Esophagus (tissue), 2 donors: ENCODE data around the gene KIAA1958. TPM values are rescaled to one million over a fixed set of nuclear protein-coding genes. Genes with fewer than 3 reads are reported as not detected.
"Not testable (repeated sequence)": the region's sequence is repeated elsewhere in the genome, so short reads cannot be mapped to it uniquely, and the experiment has no call there.

Experiments
- H3K27ac ChIP-seq, 2 donors: one replicate each; pipeline ENCODE4 v1.5.1; 2013; ENCODE audit warnings: low read depth in 2 of 2, mild to moderate bottlenecking in 2 of 2, inconsistent platforms in 1 of 2, low read length in 1 of 2, moderate library complexity in 1 of 2
- H3K27me3 ChIP-seq, 2 donors: one replicate each; pipeline ENCODE4 v1.6.1; 2013; ENCODE audit warnings: low read length in 2 of 2, control low read depth in 1 of 2, mild to moderate bottlenecking in 1 of 2; ENCODE audit not compliant: insufficient read depth in 2 of 2, control insufficient read depth in 1 of 2
- H3K36me3 ChIP-seq, 2 donors: one replicate each; pipeline ENCODE4 v1.6.1; 2013; ENCODE audit warnings: low read length in 1 of 2; ENCODE audit not compliant: control insufficient read depth in 2 of 2, insufficient read depth in 2 of 2
- H3K4me1 ChIP-seq, 2 donors: one replicate each; pipeline ENCODE4 v1.6.1; 2013; ENCODE audit warnings: low read length in 1 of 2; ENCODE audit not compliant: control insufficient read depth in 2 of 2, insufficient read depth in 2 of 2
- H3K4me3 ChIP-seq, 2 donors: one replicate each; pipeline ENCODE4 v1.5.1; 2013; ENCODE audit warnings: low read length in 2 of 2, mild to moderate bottlenecking in 2 of 2, low read depth in 1 of 2, moderate library complexity in 1 of 2
- H3K9me3 ChIP-seq, 2 donors: one replicate each; pipeline ENCODE4 v1.6.1; 2013; ENCODE audit warnings: mild to moderate bottlenecking in 2 of 2, low read depth in 1 of 2, low read length in 1 of 2, moderate library complexity in 1 of 2; ENCODE audit not compliant: control insufficient read depth in 2 of 2, insufficient read depth in 1 of 2
- WGBS, 2 donors: extraction: QIAGEN DNeasy Blood & Tissue Kit; methylation state at CpG; one replicate each; pipeline ENCODE4 v1.1.7; 2013; 5-methylcytosine and 5-hydroxymethylcytosine counted together
- polyA plus RNA-seq, 2 donors: library from polyadenylated mRNA; stranded (reverse); fragments of 200-250 nt; gene quantifications; one replicate each; pipeline ENCODE4 v1.2.3, GENCODE V29; 2013
- donor health status: healthy with polysubstance abuse.
- donor health status: Bipolar disorder and iron deficiency.

Gene KIAA1958
- polyA plus RNA-seq, 2 donors = 0.71 to 0.81 TPM

- H3K27ac ChIP-seq = no peak overlapping the region
These were observed 95.0 kb downstream of the KIAA1958 start for GRCh38 chr9:112581469-112582176.

DNA sequence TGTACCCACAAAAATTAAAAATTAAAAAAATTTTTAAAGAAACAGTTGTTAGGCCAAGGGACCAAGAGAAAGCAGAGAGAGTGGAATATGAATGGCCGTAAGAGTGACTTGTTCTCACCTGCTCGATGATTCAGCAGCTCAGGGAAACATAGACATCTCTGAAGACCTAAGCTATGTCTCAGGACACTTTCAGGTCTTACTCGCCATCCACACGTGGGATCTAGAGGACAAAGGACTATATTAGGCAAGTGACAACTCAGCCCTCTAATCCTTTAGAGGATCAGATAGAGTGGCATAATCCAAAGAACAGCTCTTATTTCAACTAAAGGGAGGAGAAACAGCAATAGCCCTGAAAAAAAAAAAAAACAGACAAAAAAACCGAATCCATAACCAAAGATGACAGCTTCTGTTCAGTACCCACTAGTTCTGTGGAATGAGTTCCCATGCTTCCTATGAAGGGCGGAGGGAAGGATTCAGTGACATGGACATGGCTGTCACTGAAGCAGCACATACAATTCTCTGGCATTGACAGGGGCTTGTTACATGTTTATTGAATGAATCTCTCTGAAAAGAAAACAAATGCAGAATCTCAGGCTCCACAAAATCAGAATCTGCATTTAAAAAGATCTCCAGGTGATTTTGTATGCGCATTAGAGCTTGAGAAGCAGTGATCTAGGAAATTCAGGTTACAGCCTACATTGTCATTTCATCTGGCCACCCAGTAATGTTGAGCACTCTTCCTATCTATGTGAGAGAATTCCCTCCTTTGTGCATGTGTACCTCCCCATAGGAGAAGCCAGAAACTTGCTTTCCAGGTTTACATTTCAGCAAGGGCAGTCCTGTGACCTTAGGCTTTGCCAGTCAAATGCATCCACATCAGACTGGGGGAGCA is 96.0 kb downstream of the KIAA1958 start:
- peaks cover 0 to 4% of the 10 kb centered on the region in 2 donors for H3K4me1 ChIP-seq
- WGBS, 2 donors = 73 to 76% methylated on average over 7 of the region's 7 CpGs
- H3K4me3 ChIP-seq = no peak overlapping the region
- H3K36me3 ChIP-seq = no peaks in the 10 kb centered on the region
- peaks cover 0 to 2% of the 10 kb centered on the region in 2 donors for H3K9me3 ChIP-seq
- H3K27ac ChIP-seq = no peak overlapping the region
- no peaks in the 10 kb centered on the region for H3K27me3 ChIP-seq

More at GRCh38 chr9:112581469-112582176, 95.0 kb downstream of the KIAA1958 start:
- peaks cover 0 to 4% of the 10 kb centered on the region in 2 donors for H3K4me1 ChIP-seq
- peaks cover 0 to 2% of the 10 kb centered on the region in 2 donors for H3K9me3 ChIP-seq
- H3K27me3 ChIP-seq = no peaks in the 10 kb centered on the region
- H3K36me3 ChIP-seq = no peaks in the 10 kb centered on the region
- H3K4me3 ChIP-seq = no peak overlapping the region
- 89 to 93% methylated on average over 7 of the region's 7 CpGs for WGBS, 2 donors

DNA sequence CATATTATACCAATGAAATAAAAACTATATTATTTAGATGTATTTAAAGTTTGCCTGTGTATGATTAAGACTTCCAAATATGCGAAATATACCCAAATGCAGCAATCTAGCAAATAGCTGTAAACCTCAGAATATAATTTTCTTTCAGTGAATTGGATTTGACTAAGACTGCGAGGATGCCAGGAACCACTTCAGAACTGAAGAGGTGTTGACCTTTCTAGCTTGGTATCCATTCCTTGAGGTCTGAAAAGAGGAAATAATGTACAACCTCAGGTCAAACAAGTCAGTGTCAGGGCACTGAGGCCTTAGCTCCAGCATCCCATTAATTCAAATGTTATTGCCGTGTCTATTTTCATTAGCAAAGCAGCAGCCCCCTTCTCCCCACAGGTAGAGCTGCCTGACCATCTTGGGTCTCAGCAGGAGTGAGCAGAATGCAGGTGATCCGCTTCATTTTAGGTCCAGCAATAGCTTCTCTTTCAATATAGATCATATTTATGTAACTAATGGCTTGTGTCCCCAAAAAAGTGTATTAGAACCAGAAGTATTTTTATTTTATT is 100.0 kb downstream of the KIAA1958 start:
- Histone ChIP-seq H3K36me3 (no peaks in the 10 kb centered on the region), H3K9me3 (peaks cover 0 to 2% of the 10 kb centered on the region in 2 donors), H3K4me3 (no peak overlapping the region), H3K27ac (no peak overlapping the region), H3K4me1 (peaks cover 0 to 3% of the 10 kb centered on the region in 2 donors), H3K27me3 (no peaks in the 10 kb centered on the region)
- 92 to 98% methylated on average over 4 of the region's 4 CpGs for WGBS, 2 donors

DNA sequence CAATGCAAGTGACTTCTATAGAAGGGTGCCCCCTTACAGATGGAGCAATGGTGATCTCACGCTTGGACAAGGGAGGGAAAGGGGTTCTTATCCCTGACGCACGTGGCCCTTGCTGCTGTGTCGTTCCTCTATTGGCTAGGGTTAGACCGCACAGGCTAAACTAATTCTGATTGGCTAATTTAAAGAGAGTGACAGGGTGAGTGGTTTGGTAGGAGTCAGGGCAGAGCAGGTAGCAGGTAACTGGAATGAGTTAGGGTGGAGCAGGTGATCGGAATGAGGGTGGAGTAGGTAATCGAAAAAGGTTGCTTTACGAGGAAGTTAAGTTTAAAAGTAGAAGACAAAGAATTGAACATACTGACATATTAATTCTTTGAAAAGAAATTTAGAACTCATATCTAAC is 105.2 kb downstream of the KIAA1958 start:
- 92 to 95% methylated on average over 8 of the region's 8 CpGs for WGBS, 2 donors
- not testable (repeated sequence) for H3K27ac ChIP-seq, H3K9me3 ChIP-seq, H3K4me1 ChIP-seq, H3K36me3 ChIP-seq, H3K4me3 ChIP-seq, H3K27me3 ChIP-seq

- Histone ChIP-seq H3K27me3 (no peaks in the 10 kb centered on the region), H3K27ac (no peak overlapping the region), H3K4me1 (no peaks in the 10 kb centered on the region), H3K4me3 (no peak overlapping the region), H3K36me3 (no peaks in the 10 kb centered on the region), H3K9me3 (no peaks in the 10 kb centered on the region)
- 76 to 80% methylated on average over 3 of the region's 3 CpGs for WGBS, 2 donors
These were observed 113.1 kb downstream of the KIAA1958 start for GRCh38 chr9:112599732-112600131.

GRCh38 chr9:112601636-112602035 is 115.0 kb downstream of the KIAA1958 start:
- 63 to 64% methylated on average over 2 of the region's 2 CpGs for WGBS, 2 donors
- no peaks in the 10 kb centered on the region for H3K36me3 ChIP-seq
- no peaks in the 10 kb centered on the region for H3K27me3 ChIP-seq
- H3K9me3 ChIP-seq = no peaks in the 10 kb centered on the region
- no peak overlapping the region for H3K27ac ChIP-seq
- H3K4me1 ChIP-seq = no peaks in the 10 kb centered on the region
- no peak overlapping the region for H3K4me3 ChIP-seq

DNA sequence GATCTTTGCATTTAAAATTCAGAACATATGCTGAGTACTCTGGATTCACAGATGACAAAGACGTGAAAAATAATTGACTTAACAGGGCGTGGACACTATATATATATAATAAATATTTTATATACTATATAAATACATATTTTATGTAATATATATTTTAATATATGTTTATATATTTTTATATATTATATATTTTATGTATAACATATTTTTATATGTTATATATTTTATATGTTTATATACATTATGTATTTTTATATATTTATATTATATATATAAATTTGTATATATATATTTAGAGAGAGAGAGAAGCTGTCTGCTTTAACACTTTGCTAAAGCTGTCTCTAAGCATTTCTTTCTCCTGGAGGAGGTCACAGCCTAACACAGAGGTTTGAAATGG is 118.2 kb downstream of the KIAA1958 start:
- Histone ChIP-seq H3K27me3 (no peaks in the 10 kb centered on the region), H3K27ac (no peak overlapping the region), H3K4me3 (no peak overlapping the region), H3K9me3 (no peaks in the 10 kb centered on the region), H3K36me3 (no peaks in the 10 kb centered on the region), H3K4me1 (no peaks in the 10 kb centered on the region)
- WGBS, 2 donors = 95% methylated on average over 2 of the region's 2 CpGs

DNA sequence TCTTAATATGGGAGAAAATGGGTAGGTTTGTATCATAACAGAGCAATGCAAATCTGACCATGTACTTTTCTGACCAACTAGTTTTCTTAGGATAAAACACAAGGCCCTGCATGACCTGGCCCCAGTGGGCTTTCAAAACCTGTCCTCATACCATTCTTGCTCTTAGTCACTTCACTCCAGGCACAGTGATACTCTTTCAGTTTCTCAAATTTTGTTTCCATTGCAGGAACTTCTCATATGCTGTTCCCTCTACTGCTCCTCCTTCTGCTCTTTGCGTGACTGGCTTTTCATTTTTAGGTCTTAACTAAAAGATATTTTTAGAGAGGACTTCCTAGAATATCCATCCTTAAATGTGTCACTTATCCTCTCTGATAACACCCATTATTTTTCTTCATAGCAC is 118.9 kb downstream of the KIAA1958 start:
- WGBS, 2 donors = 84 to 90% methylated on average over 1 of the region's 1 CpG
- H3K4me1 ChIP-seq = no peaks in the 10 kb centered on the region
- no peak overlapping the region for H3K4me3 ChIP-seq
- no peak overlapping the region for H3K27ac ChIP-seq
- no peaks in the 10 kb centered on the region for H3K27me3 ChIP-seq
- no peaks in the 10 kb centered on the region for H3K36me3 ChIP-seq
- no peaks in the 10 kb centered on the region for H3K9me3 ChIP-seq

- H3K4me1 ChIP-seq = no peaks in the 10 kb centered on the region
- no peak overlapping the region for H3K4me3 ChIP-seq
- no peaks in the 10 kb centered on the region for H3K36me3 ChIP-seq
- 92 to 94% methylated on average over 2 of the region's 2 CpGs for WGBS, 2 donors
- H3K27ac ChIP-seq = no peak overlapping the region
- H3K9me3 ChIP-seq = no peaks in the 10 kb centered on the region
- H3K27me3 ChIP-seq = no peaks in the 10 kb centered on the region
These were observed 119.5 kb downstream of the KIAA1958 start for GRCh38 chr9:112605963-112606699.
